Stimulated activated CD4-positive, alpha-beta T cell treated with anti-CD3 and anti-CD28 coated beads, Interleukin-4, amount 100 ng/mL, for 48 hours (primary cell): ENCODE data around the gene LTA4H.
"Not testable (repeated sequence)": the region's sequence is repeated elsewhere in the genome, so short reads cannot be mapped to it uniquely, and the experiment has no call there.

Experiments
- DNase-seq, 2 donors: peaks; one replicate each; pipeline ENCODE4 v3.0.0-alpha.2; 2020; ENCODE audit warnings: low read depth in 2 of 2

The LTA4H gene

DNA sequence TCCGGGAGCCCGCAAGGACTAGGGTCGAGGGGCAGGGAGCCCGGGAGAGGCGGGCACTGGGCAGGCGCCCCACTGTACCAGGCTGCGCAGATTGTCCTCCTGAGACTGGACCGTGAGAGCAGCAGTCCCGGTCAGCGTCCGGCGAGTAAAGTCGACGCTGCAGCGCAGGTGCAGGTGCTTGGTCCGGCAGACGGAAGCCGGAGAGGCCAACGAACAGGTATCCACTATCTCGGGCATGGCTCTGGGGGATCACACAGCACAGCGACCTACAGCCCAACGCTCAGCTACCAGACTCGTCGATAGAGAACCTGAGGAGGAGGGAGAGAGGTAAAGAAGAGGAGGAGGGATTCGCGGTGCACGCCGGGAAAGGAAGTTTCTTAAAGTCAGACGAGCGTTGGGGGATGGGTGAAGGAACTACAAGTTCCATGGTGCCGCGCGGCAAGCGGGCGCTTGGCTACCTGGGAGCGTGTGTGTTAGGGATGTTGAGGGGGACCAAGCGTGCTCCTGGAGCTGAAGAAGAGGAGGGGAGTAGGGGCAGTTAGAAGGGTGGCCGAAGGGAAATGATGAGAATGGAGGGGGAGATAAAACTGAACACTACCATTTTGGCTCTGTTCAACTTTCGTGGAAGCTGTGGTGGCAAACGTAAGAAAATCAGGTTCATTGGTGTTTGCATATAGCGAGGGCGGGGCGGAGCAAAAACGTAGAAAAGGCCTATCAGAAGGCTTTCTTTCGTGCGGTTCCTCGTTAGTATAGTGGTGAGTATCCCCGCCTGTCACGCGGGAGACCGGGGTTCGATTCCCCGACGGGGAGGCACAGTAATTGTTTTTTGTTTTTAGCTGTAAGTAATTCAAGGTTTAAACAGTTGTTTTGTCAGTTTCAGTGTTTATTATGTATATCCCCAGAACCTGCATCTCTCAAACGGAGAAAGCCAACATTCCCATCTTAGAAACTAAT, at the start of gene LTA4H:
TSS of gene LTA4H (minus strand) at position 305 of the 954 bp plus-strand sequence. CDS start at position 237, 68 bp downstream.
- DNase-seq = peak; percentile 89 to 94

DNA sequence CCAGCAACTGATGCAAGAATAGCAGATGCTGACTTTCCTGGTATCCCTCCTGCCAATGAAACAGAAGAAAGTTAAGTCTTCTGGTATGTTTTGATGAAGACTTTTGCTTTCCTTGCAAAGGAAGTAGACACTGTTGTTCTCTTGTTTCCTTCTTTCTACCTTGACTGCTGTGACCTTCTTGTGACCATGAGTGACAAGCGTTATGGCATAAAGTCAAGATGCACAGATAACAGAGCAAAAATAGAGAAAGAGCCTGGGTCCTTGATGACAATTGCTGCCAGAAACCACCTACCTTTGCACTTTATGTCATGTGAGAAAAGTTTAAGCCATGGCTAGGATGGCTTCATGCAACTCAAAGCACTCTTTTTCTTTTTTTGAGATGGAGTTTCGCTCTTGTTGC, 49.2 kb upstream of the LTA4H start:
- DNase-seq = no peak

GRCh38 chr12:96083020-96083719, 47.8 kb upstream of the LTA4H start:
- no peak for DNase-seq

DNA sequence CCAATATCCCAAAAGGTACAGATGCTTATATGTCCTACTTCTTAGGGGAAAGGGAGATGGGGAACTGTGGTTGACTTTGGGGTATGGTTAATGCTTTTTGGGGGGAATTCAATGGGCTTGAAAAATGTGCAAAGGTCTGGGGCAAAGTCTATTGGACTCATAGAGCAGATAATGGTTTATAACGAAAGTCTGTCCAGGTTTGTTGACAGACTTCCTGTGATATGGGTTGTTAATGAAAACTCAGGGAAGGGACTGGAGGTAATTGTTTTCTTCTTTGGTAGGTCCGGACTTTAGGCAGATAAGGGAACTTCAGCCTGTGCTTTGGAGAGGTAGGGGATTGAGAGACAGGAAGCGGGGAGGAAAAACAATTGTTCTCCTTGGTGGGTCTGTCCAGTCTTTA, 46.2 kb upstream of the LTA4H start:
- no peak for DNase-seq

GRCh38 chr12:96078231-96079135, 43.1 kb upstream of the LTA4H start:
- no peak for DNase-seq

DNA sequence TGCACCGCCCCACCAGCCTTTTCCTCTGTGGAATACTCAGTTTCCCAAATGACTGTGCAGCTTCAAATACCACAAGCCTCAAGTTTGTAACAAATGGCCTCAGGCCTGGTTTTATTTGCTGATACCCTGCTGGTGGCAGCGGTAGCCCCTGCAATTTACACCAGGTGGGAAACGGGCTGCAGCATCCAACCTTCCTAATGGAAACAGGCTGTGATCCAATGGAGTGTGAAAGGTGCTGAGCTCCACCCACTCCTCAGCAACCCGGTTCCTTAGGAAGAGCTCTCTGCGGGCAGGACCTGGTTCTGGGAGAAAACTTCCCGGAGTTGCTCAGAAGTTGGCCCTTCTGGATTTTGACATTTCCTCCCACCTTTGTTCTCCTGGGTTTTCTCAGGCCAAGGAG, 41.7 kb upstream of the LTA4H start:
- DNase-seq = no peak

DNA sequence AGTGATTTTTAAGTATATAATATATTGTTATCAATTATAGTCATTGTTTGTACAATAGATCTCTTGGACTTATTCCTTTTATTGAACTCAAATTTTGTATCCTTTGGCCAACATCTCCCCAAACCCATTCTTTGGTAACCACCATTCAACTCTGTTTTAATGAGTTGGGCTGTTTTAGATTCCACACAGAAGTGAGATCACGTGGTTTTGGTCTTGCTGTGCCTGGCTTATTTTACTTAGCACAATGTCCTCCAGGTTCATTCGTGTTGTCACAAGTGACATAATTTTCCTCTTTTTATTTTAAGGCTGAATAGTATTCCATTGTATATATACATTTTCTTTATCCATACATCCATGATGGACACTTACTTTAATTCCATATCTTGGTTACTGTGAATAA, 40.2 kb upstream of the LTA4H start:
- no peak for DNase-seq

GRCh38 chr12:96073346-96074330, 38.3 kb upstream of the LTA4H start:
- DNase-seq = no peak

- DNase-seq = no peak
These were observed 35.4 kb upstream of the LTA4H start for GRCh38 chr12:96070670-96071279.

GRCh38 chr12:96069511-96070231, 34.3 kb upstream of the LTA4H start:
- DNase-seq = no peak

DNA sequence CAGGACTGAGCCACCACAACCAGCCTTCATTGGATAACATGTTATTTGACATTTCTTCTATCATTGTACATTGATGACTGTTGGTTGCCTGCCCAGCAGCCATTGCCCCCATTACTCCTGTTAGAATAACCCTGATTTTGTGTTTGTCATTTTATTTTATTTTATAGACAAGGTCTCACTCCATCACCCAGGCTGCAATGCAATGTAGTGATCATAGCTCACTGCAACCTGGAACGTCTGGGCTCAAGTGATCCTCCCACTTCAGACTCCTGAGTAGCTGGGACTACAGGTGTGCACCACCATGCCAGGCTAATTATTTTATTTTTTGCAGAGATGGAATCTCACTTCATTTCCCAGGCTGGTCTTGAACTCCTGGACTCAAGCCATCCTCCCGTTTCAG, 33.2 kb upstream of the LTA4H start:
- DNase-seq = no peak

GRCh38 chr12:96068111-96068510, 32.7 kb upstream of the LTA4H start:
- DNase-seq = no peak

GRCh38 chr12:96065776-96066175, 30.4 kb upstream of the LTA4H start:
- DNase-seq = not testable (repeated sequence)

DNA sequence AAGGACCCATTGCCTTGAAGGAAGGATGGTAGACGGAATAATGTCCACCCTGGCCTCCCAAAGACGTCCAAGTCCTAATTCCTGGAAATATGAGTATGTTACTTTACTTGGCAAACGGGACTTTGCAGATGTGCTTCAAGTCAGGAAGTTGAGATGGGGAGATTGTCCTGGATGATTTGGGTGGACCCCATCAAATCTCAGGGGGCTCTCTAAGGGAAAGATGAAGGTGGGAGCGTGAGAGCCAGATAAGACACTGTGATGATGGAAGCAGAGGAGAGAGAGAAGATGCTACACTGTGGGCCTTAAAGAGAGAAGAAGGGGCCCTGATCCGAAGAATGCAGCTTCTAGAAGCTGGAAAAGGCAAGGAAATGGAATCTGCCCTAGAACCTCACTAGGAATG, 29.6 kb upstream of the LTA4H start:
- DNase-seq = no peak

DNA sequence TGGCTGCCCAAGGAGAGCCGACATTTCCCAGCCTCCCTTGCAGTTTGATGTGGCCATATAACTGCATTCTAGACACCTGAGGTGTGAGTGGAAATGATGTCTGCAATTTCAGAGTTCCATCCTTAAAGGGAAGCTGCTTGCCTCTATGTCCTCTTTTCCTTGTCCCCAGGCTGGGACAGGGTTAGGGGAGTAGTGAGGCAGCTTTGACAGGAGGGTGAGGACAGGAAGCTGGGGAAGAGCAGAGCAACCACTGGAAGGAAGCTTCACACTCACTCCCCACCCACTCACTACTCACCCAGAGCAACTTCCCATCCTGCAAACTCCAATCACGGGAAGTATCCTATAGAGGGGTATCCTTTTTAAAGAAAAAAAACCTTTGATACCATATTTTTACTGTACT, 28.9 kb upstream of the LTA4H start:
- no peak for DNase-seq

DNA sequence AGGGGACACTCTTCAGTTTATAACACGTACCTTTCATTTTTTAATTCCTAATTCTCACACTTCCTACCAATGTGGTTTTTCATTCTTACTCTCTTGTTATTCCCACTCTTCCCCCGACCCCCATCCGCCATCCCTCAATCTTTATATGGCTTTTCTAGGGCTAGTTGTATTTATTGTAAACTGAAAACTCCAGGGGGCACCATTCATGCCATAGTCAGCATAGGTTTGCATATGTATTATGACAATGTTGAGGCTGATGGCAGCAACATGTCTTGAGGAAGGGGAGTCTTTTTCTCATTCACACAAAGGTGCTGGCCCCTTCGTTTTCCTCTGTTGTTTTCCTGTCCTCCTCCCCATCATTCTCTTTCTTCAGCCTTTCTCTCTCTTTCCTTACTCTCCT, 27.7 kb upstream of the LTA4H start:
- no peak for DNase-seq

- peak; percentile 63 to 72 for DNase-seq
These were observed 26.6 kb upstream of the LTA4H start for GRCh38 chr12:96061864-96062453.

DNA sequence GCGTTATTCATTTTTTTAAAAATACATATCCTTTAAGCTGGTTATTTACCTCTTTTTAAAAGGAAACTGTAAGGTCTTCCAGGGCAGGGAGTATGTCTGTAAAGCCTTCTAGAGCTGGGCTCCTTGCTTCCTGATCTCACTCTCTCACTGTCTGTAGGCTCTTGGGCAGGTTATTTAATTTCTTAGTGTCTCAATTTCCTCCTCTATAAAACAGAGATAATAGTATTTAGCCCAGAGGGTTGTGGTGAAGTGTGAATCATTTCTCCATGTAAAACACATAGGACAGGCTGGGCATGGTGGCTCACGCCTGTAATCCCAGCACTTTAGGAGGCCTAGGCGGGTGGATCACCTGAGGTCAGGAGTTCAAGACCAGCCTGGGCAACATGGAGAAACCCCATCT, 25.9 kb upstream of the LTA4H start:
- DNase-seq = no peak

DNA sequence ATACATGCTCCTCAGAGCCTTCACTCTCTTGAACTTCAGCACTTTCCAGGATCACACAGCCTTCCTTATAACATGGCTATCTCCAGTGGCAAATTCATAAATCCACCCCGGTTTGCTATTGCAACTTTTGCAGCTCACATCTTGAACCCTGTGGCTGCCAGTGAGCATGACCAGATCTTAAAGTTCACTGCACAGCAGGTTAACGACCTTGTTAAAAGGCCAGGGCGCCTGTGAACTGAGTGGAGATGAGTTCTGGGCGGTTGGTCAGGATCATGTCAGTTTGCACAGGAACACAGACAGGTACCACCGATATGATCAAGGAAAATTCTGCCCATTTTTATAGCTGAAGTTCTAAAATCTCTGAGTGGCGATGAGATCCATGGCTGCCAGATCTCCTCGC, 24.7 kb upstream of the LTA4H start:
- no peak for DNase-seq
